GM23338 (cell line): ENCODE results near the gene RUBCN. TPM values are rescaled to one million over a fixed set of nuclear protein-coding genes. Genes with fewer than 3 reads are reported as not detected.

ENCODE experiments used
- ATAC-seq: fragments of 200-7000 bp; cut with Tn5 transposase; 3 replicates; pipeline ENCODE4 v1.9.1; 2020
- DNase-seq: peaks from one replicate; pipeline ENCODE4 v3.0.0-alpha.2; 2015; ENCODE audit warnings: low spot score
- H2AFZ ChIP-seq: fragments of 200-600 bp; sonication (generic); 2 replicates; pipeline ENCODE4 v1.8.0; 2016; ENCODE audit warnings: antibody characterized with exemption, mild to moderate bottlenecking, moderate library complexity
- H3F3A ChIP-seq: fragments of 200-600 bp; sonication (generic); replicated peaks from 2 replicates; pipeline ENCODE4 v1.8.0; 2017; ENCODE audit warnings: antibody characterized with exemption, mixed run types, low read depth
- H3K27ac ChIP-seq: fragments of 200-600 bp; sonication (generic); 2 replicates; pipeline ENCODE4 v1.6.1; 2016; ENCODE audit warnings: low read depth
- H3K27me3 ChIP-seq: fragments of 200-600 bp; sonication (generic); 2 replicates; pipeline ENCODE4 v1.8.0; 2016; ENCODE audit warnings: mild to moderate bottlenecking, mixed run types, moderate library complexity; ENCODE audit not compliant: insufficient read depth
- H3K36me3 ChIP-seq: fragments of 200-600 bp; sonication (generic); 2 replicates; pipeline ENCODE4 v1.8.0; 2016; ENCODE audit warnings: mild to moderate bottlenecking; ENCODE audit not compliant: insufficient read depth
- H3K4me1 ChIP-seq: fragments of 200-600 bp; sonication (generic); 2 replicates; pipeline ENCODE4 v1.8.0; 2016; ENCODE audit warnings: mild to moderate bottlenecking, moderate library complexity; ENCODE audit not compliant: insufficient read depth
- H3K4me2 ChIP-seq: fragments of 200-600 bp; sonication (generic); 2 replicates; pipeline ENCODE4 v1.7.1; 2017; ENCODE audit warnings: mixed run types
- H3K4me3 ChIP-seq: fragments of 200-600 bp; sonication (generic); 2 replicates; pipeline ENCODE4 v1.6.1; 2016; ENCODE audit warnings: mixed run types
- H3K79me2 ChIP-seq: fragments of 200-600 bp; sonication (generic); replicated peaks from 2 replicates; pipeline ENCODE4 v1.8.0; 2017; ENCODE audit warnings: mild to moderate bottlenecking; ENCODE audit not compliant: insufficient read depth
- H3K9me2 ChIP-seq: fragments of 200-600 bp; sonication (generic); 2 replicates; pipeline ENCODE4 v1.8.0; 2017; ENCODE audit not compliant: insufficient read depth
- H4K20me1 ChIP-seq: fragments of 200-600 bp; sonication (generic); replicated peaks from 2 replicates; pipeline ENCODE4 v1.8.0; 2017; ENCODE audit warnings: mild to moderate bottlenecking; ENCODE audit not compliant: insufficient read depth
- H3K27ac Mint-ChIP-seq: 2 replicates; pipeline ENCODE4 v1.8.0; 2020; ENCODE audit warnings: inconsistent platforms, mild to moderate bottlenecking, moderate library complexity, mixed read lengths
- H3K27me3 Mint-ChIP-seq: 3 replicates; pipeline ENCODE4 v1.8.0; 2022; ENCODE audit warnings: low read depth, mild to moderate bottlenecking, moderate library complexity, mixed read lengths, inconsistent platforms; ENCODE audit not compliant: insufficient read depth, poor library complexity
- H3K36me3 Mint-ChIP-seq: 3 replicates; pipeline ENCODE4 v1.8.0; 2021; ENCODE audit warnings: low read depth, mild to moderate bottlenecking, inconsistent platforms, moderate library complexity, mixed read lengths
- H3K4me1 Mint-ChIP-seq: 3 replicates; pipeline ENCODE4 v1.8.0; 2020; ENCODE audit warnings: mild to moderate bottlenecking, inconsistent platforms, mixed read lengths
- H3K4me3 Mint-ChIP-seq: 3 replicates; pipeline ENCODE4 v1.8.0; 2021; ENCODE audit warnings: moderate library complexity, mild to moderate bottlenecking, inconsistent platforms, mixed read lengths
- H3K9me3 Mint-ChIP-seq: 3 replicates; pipeline ENCODE4 v1.8.0; 2020; ENCODE audit warnings: moderate library complexity, mild to moderate bottlenecking, inconsistent platforms, mixed read lengths
- CREB1 ChIP-seq: fragments of 250-450 bp; sonication (Bioruptor Pico); IDR thresholded peaks from 2 replicates; pipeline ENCODE4 v1.5.0; 2020; ENCODE audit warnings: low read depth, mild to moderate bottlenecking, moderate library complexity
- EZH2 ChIP-seq: fragments of 200-600 bp; sonication (generic); IDR thresholded peaks from one replicate; pipeline ENCODE4 v1.8.0; 2017; ENCODE audit warnings: antibody characterized with exemption, mild to moderate bottlenecking, low read depth; ENCODE audit not compliant: unreplicated experiment
- EZH2phosphoT487 ChIP-seq: fragments of 200-600 bp; sonication (generic); IDR thresholded peaks from one replicate; pipeline ENCODE4 v1.8.1; 2018; ENCODE audit warnings: antibody characterized with exemption; ENCODE audit not compliant: unreplicated experiment
- JUNB ChIP-seq: IDR thresholded peaks from one replicate; pipeline ENCODE4 v1.6.1; 2016; ENCODE audit warnings: antibody characterized with exemption; ENCODE audit not compliant: unreplicated experiment
- STAT1 ChIP-seq: IDR thresholded peaks from one replicate; pipeline ENCODE4 v1.6.1; 2016; ENCODE audit warnings: antibody characterized with exemption; ENCODE audit not compliant: unreplicated experiment
- ZNF114 ChIP-seq: fragments of 250-450 bp; sonication (Bioruptor Pico); IDR thresholded peaks from 2 replicates; pipeline ENCODE4 v1.5.0; 2020; ENCODE audit warnings: mild to moderate bottlenecking, moderate library complexity
- ZNF462 ChIP-seq: fragments of 250-450 bp; sonication (Bioruptor Pico); IDR thresholded peaks from 2 replicates; pipeline ENCODE4 v1.5.0; 2020; ENCODE audit warnings: mild to moderate bottlenecking, moderate library complexity
- polyA plus RNA-seq: library from polyadenylated mRNA; unstranded; fragments of >200 nt; fragmentation: Nextera tagmentation; extraction: Ambion mirVana; gene quantifications from 2 replicates; pipeline ENCODE4 v1.2.1, GENCODE V29; 2016
- total RNA-seq: library from RNA; depleted of rRNA; stranded (reverse); fragments of >200 nt; shearing (Covaris generic); gene quantifications from 2 replicates; pipeline ENCODE4 v1.2.3, GENCODE V29; 2014
- TF ChIP-seq, protein P1 (sequence below), 2 experiments: fragments of 200-600 bp in 1 of 2; sonication (generic) in 1 of 2; conservative IDR thresholded peaks; 2 replicates each; pipeline versions ENCODE4 v1.5.1 to v1.6.1; 2016 to 2017; ENCODE audit warnings: antibody characterized with exemption in 2 of 2, low read depth in 2 of 2, mild to moderate bottlenecking in 2 of 2, moderate library complexity in 1 of 2
- TF ChIP-seq, protein P2 (sequence below): IDR thresholded peaks from 2 replicates; pipeline ENCODE4 v1.6.1; 2016; ENCODE audit warnings: antibody characterized with exemption

The RUBCN gene
- total and polyA plus RNA-seq, 2 experiments from 2014 or later = 13.1 to 33.2 TPM

DNA sequence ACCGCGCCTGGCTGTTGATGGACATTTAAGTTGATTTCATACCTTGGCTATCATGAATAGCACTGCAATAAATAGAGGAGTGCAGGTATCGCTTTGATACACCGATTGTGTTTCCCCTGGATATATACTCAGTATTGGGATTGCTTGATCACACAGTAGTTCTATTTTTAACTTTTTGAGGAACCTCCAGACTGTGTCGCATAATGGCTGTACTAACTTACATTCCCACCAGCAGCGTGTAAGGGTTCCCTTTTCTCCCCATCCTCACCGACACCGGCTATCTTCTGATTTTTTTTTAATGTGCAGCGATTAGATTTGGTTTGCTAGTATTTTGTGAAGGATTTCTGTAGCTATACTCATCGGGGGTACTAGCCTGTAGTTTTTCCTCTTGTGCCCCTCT, 16.0 kb downstream of the RUBCN start:
- H2AFZ ChIP-seq = no peak overlapping the region
- Mint-ChIP-seq H3K27ac (no peak overlapping the region), H3K4me1 (peaks cover 6% of the 10 kb centered on the region), H3K27me3 (peaks cover 5% of the 10 kb centered on the region), H3K36me3 (peaks cover 25% of the 10 kb centered on the region), H3K4me3 (no peak overlapping the region), H3K9me3 (peaks cover 16% of the 10 kb centered on the region; the same call in 2 of the 3 replicates)
- H3K27me3 ChIP-seq = no peaks in the 10 kb centered on the region
- TF ChIP-seq EZH2phosphoT487 (no peak), EZH2 (no peak), CREB1 (CRISPR knock-in tag) (no peak), STAT1 (no peak), ZNF114 (CRISPR knock-in tag) (no peak), JUNB (no peak)
- TF ChIP-seq, protein P1, sequence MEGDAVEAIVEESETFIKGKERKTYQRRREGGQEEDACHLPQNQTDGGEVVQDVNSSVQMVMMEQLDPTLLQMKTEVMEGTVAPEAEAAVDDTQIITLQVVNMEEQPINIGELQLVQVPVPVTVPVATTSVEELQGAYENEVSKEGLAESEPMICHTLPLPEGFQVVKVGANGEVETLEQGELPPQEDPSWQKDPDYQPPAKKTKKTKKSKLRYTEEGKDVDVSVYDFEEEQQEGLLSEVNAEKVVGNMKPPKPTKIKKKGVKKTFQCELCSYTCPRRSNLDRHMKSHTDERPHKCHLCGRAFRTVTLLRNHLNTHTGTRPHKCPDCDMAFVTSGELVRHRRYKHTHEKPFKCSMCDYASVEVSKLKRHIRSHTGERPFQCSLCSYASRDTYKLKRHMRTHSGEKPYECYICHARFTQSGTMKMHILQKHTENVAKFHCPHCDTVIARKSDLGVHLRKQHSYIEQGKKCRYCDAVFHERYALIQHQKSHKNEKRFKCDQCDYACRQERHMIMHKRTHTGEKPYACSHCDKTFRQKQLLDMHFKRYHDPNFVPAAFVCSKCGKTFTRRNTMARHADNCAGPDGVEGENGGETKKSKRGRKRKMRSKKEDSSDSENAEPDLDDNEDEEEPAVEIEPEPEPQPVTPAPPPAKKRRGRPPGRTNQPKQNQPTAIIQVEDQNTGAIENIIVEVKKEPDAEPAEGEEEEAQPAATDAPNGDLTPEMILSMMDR (conservative IDR thresholded peaks at IDR 0.05; ENCODE audit: low read depth in 2 of 2) = no peak
- no peak overlapping the region for H3K27ac ChIP-seq
- no peaks in the 10 kb centered on the region for H3F3A ChIP-seq
- H3K4me3 ChIP-seq = no peak overlapping the region
- H3K4me1 ChIP-seq = 0 out of 2 replicates have a peak, but pooled peaks cover 2% of the 10 kb centered on the region
- H3K9me2 ChIP-seq = no peaks in the 10 kb centered on the region
- H4K20me1 ChIP-seq = no peaks in the 10 kb centered on the region; the same call in none of the 2 replicates
- H3K4me2 ChIP-seq = no peak overlapping the region
- no peak for ATAC-seq
- peaks cover 18% of the 10 kb centered on the region for H3K79me2 ChIP-seq
- no peak for DNase-seq
- peaks cover 10% of the 10 kb centered on the region; the same call in 1 of the 2 replicates for H3K36me3 ChIP-seq

- Mint-ChIP-seq H3K27me3 (peaks cover 2% of the 10 kb centered on the region), H3K27ac (no peak overlapping the region), H3K4me1 (no peaks in the 10 kb centered on the region), H3K9me3 (peaks cover 15% of the 10 kb centered on the region; the same call in 2 of the 3 replicates), H3K36me3 (peaks cover 23% of the 10 kb centered on the region), H3K4me3 (no peak overlapping the region)
- ATAC-seq (no peak), DNase-seq (no peak)
- no peaks in the 10 kb centered on the region for H3K27me3 ChIP-seq
- H3K79me2 ChIP-seq = peaks cover 9% of the 10 kb centered on the region
- no peak overlapping the region for H3K4me2 ChIP-seq
- H3K27ac ChIP-seq = no peak overlapping the region
- no peak overlapping the region for H3K4me3 ChIP-seq
- H3F3A ChIP-seq = no peaks in the 10 kb centered on the region
- H3K9me2 ChIP-seq = no peaks in the 10 kb centered on the region
- no peaks in the 10 kb centered on the region; the same call in none of the 2 replicates for H4K20me1 ChIP-seq
- no peak overlapping the region for H2AFZ ChIP-seq
- H3K36me3 ChIP-seq = peaks cover 10% of the 10 kb centered on the region; the same call in 1 of the 2 replicates
- no peaks in the 10 kb centered on the region for H3K4me1 ChIP-seq
- TF ChIP-seq ZNF462 (CRISPR knock-in tag) (no peak), EZH2phosphoT487 (no peak), STAT1 (no peak), EZH2 (no peak)
- TF ChIP-seq, protein P1 (conservative IDR thresholded peaks at IDR 0.05; ENCODE audit: low read depth in 2 of 2) = no peak
- TF ChIP-seq, protein P2, sequence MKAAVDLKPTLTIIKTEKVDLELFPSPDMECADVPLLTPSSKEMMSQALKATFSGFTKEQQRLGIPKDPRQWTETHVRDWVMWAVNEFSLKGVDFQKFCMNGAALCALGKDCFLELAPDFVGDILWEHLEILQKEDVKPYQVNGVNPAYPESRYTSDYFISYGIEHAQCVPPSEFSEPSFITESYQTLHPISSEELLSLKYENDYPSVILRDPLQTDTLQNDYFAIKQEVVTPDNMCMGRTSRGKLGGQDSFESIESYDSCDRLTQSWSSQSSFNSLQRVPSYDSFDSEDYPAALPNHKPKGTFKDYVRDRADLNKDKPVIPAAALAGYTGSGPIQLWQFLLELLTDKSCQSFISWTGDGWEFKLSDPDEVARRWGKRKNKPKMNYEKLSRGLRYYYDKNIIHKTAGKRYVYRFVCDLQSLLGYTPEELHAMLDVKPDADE = no peak
Observed at GRCh38 chr3:197718891-197719290, 17.8 kb downstream of the RUBCN start.
